SK-N-SH (cell line): ENCODE measurements around the gene FYCO1. TPM values are rescaled to one million over a fixed set of nuclear protein-coding genes. Genes with fewer than 3 reads are reported as not detected.

Source experiments
- CTCF ChIA-PET: fragments of 300-600, 350-600 bp; formaldehyde crosslinking; extraction: SDS; loops from one replicate; lab custom pipeline; 2021; lab: Yijun Ruan, JAX
- POLR2A ChIA-PET: fragments of 350-600 bp; sonication (Branson Sonifier 250); formaldehyde crosslinking; extraction: SDS; loops from one replicate; lab custom pipeline; 2020; ENCODE audit warnings: antibody characterized with exemption, inconsistent platforms; lab: Yijun Ruan, JAX
- DNase-seq: peaks from one replicate; pipeline ENCODE4 v3.0.0; 2012
- H2AFZ ChIP-seq: fragments of 200-600 bp; sonication (generic); 2 replicates; pipeline ENCODE4 v1.8.1; 2016; ENCODE audit warnings: antibody characterized with exemption, mild to moderate bottlenecking, low read depth
- H3F3A ChIP-seq: fragments of 200-600 bp; sonication (generic); replicated peaks from 2 replicates; pipeline ENCODE3; 2016; ENCODE audit warnings: antibody characterized with exemption, mild to moderate bottlenecking; ENCODE audit not compliant: insufficient read depth
- H3K27ac ChIP-seq, 2 experiments: fragments of 200-500 bp in 1 of 2; fragments of 200-600 bp in 1 of 2; sonication (Bioruptor generic) in 1 of 2; sonication (generic), shearing (Covaris generic) in 1 of 2; 2 replicates each; pipeline versions ENCODE4 v1.5.1 to v1.6.1; 2014 to 2016; ENCODE audit warnings: low read depth in 2 of 2, inconsistent platforms in 1 of 2, low read length in 1 of 2, mild to moderate bottlenecking in 1 of 2, mixed read lengths in 1 of 2
- H3K27me3 ChIP-seq: fragments of 200-600 bp; sonication (generic), shearing (Covaris generic); 2 replicates; pipeline ENCODE4 v1.6.1; 2016; ENCODE audit warnings: mixed run types; ENCODE audit not compliant: insufficient read depth
- H3K36me3 ChIP-seq, 2 experiments: fragments of 200-500 bp in 1 of 2; fragments of 200-600 bp in 1 of 2; sonication (Bioruptor generic) in 1 of 2; sonication (generic) in 1 of 2; replicated peaks in 1 of 2; 2 replicates each; pipeline versions ENCODE3 to v1.5.1; 2014 to 2016; ENCODE audit warnings: low read length in 1 of 2, mild to moderate bottlenecking in 1 of 2; ENCODE audit not compliant: insufficient read depth in 2 of 2, control insufficient read depth in 1 of 2
- H3K4me1 ChIP-seq, 2 experiments: fragments of 200-500 bp in 1 of 2; fragments of 200-600 bp in 1 of 2; sonication (Bioruptor generic) in 1 of 2; sonication (generic), shearing (Covaris generic) in 1 of 2; 2 replicates each; pipeline versions ENCODE4 v1.5.1 to v1.6.1; 2014 to 2016; ENCODE audit warnings: low read depth in 1 of 2, low read length in 1 of 2, mixed run types in 1 of 2; ENCODE audit not compliant: insufficient read depth in 2 of 2, control insufficient read depth in 1 of 2
- H3K4me2 ChIP-seq: fragments of 200-600 bp; sonication (generic), shearing (Covaris generic); 2 replicates; pipeline ENCODE4 v1.6.1; 2017; ENCODE audit warnings: mixed run types
- H3K4me3 ChIP-seq, 2 experiments: fragments of 200-500 bp in 1 of 2; fragments of 200-600 bp in 1 of 2; sonication (Bioruptor generic) in 1 of 2; sonication (generic), shearing (Covaris generic) in 1 of 2; 2 replicates each; pipeline versions ENCODE4 v1.5.1 to v1.8.1; 2014 to 2016; ENCODE audit warnings: low read depth in 2 of 2, inconsistent platforms in 1 of 2, low read length in 1 of 2, mild to moderate bottlenecking in 1 of 2, mixed read lengths in 1 of 2, moderate library complexity in 1 of 2
- H3K79me2 ChIP-seq: fragments of 200-600 bp; sonication (generic); 2 replicates; pipeline ENCODE4 v1.8.1; 2017; ENCODE audit warnings: mild to moderate bottlenecking; ENCODE audit not compliant: insufficient read depth
- H3K9ac ChIP-seq: fragments of 200-600 bp; sonication (generic); 2 replicates; pipeline ENCODE4 v1.6.1; 2017; ENCODE audit warnings: mixed run types
- H3K9me2 ChIP-seq: fragments of 200-600 bp; sonication (generic); 2 replicates; pipeline ENCODE4 v1.6.1; 2017; ENCODE audit warnings: mixed run types
- H3K9me3 ChIP-seq: fragments of 200-600 bp; sonication (generic); 2 replicates; pipeline ENCODE4 v1.6.1; 2017; ENCODE audit warnings: mixed run types, mild to moderate bottlenecking, moderate library complexity
- H4K20me1 ChIP-seq: fragments of 200-600 bp; sonication (generic); 2 replicates; pipeline ENCODE4 v1.6.1; 2017; ENCODE audit warnings: mild to moderate bottlenecking, mixed run types; ENCODE audit not compliant: insufficient read depth
- CHD2 ChIP-seq: fragments of 150-350 bp; IDR thresholded peaks from 2 replicates; pipeline ENCODE4 v1.6.1; 2018; ENCODE audit warnings: low read length; ENCODE audit not compliant: partially characterized antibody
- ELF1 ChIP-seq: IDR thresholded peaks from 2 replicates; pipeline ENCODE4 v1.4.0; 2012
- EP300 ChIP-seq, 2 experiments: IDR thresholded peaks; 2 replicates each; pipeline versions ENCODE4 v1.4.0 to v1.6.1; 2012; ENCODE audit warnings: borderline replicate concordance in 1 of 2, low read depth in 1 of 2, low read length in 1 of 2
- GABPA ChIP-seq: IDR thresholded peaks from 2 replicates; pipeline ENCODE4 v1.4.0; 2012; ENCODE audit warnings: low read depth, mild to moderate bottlenecking
- GATA2 ChIP-seq: sonication (generic); formaldehyde crosslinking; IDR thresholded peaks from 2 replicates; pipeline ENCODE4 v1.5.0; 2020; ENCODE audit warnings: mild to moderate bottlenecking, missing genetic modification reagents
- IRF3 ChIP-seq: fragments of 150-350 bp; IDR thresholded peaks from 2 replicates; pipeline ENCODE4 v1.6.1; 2016; ENCODE audit warnings: mild to moderate bottlenecking, low read depth, low read length
- JUND ChIP-seq: IDR thresholded peaks from 2 replicates; pipeline ENCODE4 v1.4.0; 2012
- MAX ChIP-seq: IDR thresholded peaks from 2 replicates; pipeline ENCODE4 v1.4.0; 2012; ENCODE audit warnings: low read depth
- MEF2A ChIP-seq: IDR thresholded peaks from 2 replicates; pipeline ENCODE4 v1.4.0; 2012; ENCODE audit warnings: low read depth, borderline replicate concordance
- NRF1 ChIP-seq: IDR thresholded peaks from 2 replicates; pipeline ENCODE4 v1.6.1; 2012; ENCODE audit warnings: low read depth, mild to moderate bottlenecking, low read length
- RAD21 ChIP-seq: IDR thresholded peaks from 2 replicates; pipeline ENCODE4 v1.6.1; 2012; ENCODE audit warnings: mild to moderate bottlenecking, low read length
- RFX5 ChIP-seq: IDR thresholded peaks from 2 replicates; pipeline ENCODE4 v1.6.1; 2012; ENCODE audit warnings: mild to moderate bottlenecking, improper control_type of control experiment, low read length
- RXRA ChIP-seq: IDR thresholded peaks from 2 replicates; pipeline ENCODE4 v1.4.0; 2012; ENCODE audit warnings: low read depth, mild to moderate bottlenecking, borderline replicate concordance
- SIN3A ChIP-seq: IDR thresholded peaks from 2 replicates; pipeline ENCODE4 v1.6.1; 2012; ENCODE audit warnings: low read depth, mild to moderate bottlenecking, low read length, moderate library complexity, borderline replicate concordance
- SMC3 ChIP-seq: IDR thresholded peaks from 2 replicates; pipeline ENCODE4 v1.6.1; 2012; ENCODE audit warnings: low read depth, low read length, improper control_type of control experiment
- TCF12 ChIP-seq: IDR thresholded peaks from 2 replicates; pipeline ENCODE4 v1.4.0; 2012
- TEAD4 ChIP-seq: IDR thresholded peaks from 2 replicates; pipeline ENCODE4 v1.4.0; 2012; ENCODE audit warnings: mild to moderate bottlenecking, borderline replicate concordance; ENCODE audit not compliant: insufficient read depth
- YY1 ChIP-seq: IDR thresholded peaks from 2 replicates; pipeline ENCODE4 v1.4.0; 2012; ENCODE audit warnings: low read depth, mild to moderate bottlenecking
- WGBS: methylation state at CpG from one replicate; pipeline ENCODE4 v1.1.6; 2017; ENCODE audit warnings: low lambda C conversion rate; 5-methylcytosine and 5-hydroxymethylcytosine counted together
- polyA plus RNA-seq, 3 experiments: library from polyadenylated mRNA; depleted of rRNA; stranded (reverse); fragments of >200 nt; gene quantifications; 2 replicates each; pipeline ENCODE4 v1.2.3, GENCODE V29; 2012
- TF ChIP-seq, protein P1 (sequence below): IDR thresholded peaks from 2 replicates; pipeline ENCODE4 v1.4.0; 2012; ENCODE audit warnings: low read depth, borderline replicate concordance

The FYCO1 gene
- polyA plus RNA-seq, 1 of the 3 experiments (the other 2 are of a cell fraction) = 5.5 TPM

- no peak overlapping the region for H3K4me3 ChIP-seq
- peaks cover 7 to 22% of the 10 kb centered on the region in 2 experiments for H3K36me3 ChIP-seq
- no peak overlapping the region for H3K27ac ChIP-seq
- no peaks in the 10 kb centered on the region for H3K9me2 ChIP-seq
- ChIA-PET POLR2A (interaction anchor here (1.6 kb wide), 1 partner anchor 10 kb away, joined by 7 read pairs; no protein-coding TSS in a partner anchor), CTCF (interaction anchor here (1.0 to 13.6 kb wide), 16 partner anchors 11 to 284 kb away, joined by 3 to 280 read pairs (median 8); no protein-coding TSS in a partner anchor)
- TF ChIP-seq RXRA (no peak), IRF3 (no peak), TCF12 (no peak), GATA2 (no peak), MAX (no peak), GABPA (no peak), YY1 (no peak), JUND (no peak), NRF1 (no peak), EP300 (IDR thresholded peaks at IDR 0.05; ENCODE audit: borderline replicate concordance in 1 of 2, low read depth in 1 of 2, low read length in 1 of 2) (no peak), SMC3 (no peak), RAD21 (no peak)
- H3K27me3 ChIP-seq = no peaks in the 10 kb centered on the region
- 88% methylated on average over 7 of the region's 7 CpGs for WGBS
- H3K4me1 ChIP-seq = peaks cover 0 to 18% of the 10 kb centered on the region in 2 experiments; a peak in 1 of 4 replicates
- no peak overlapping the region for H3K4me2 ChIP-seq
- no peak overlapping the region for H3K9ac ChIP-seq
- no peaks in the 10 kb centered on the region for H4K20me1 ChIP-seq
- no peak for DNase-seq
- no peaks in the 10 kb centered on the region for H3K79me2 ChIP-seq
- H3F3A ChIP-seq = no peaks in the 10 kb centered on the region
- H3K9me3 ChIP-seq = no peaks in the 10 kb centered on the region
- no peak overlapping the region for H2AFZ ChIP-seq
Observed at GRCh38 chr3:45940004-45940780, 55.4 kb downstream of the FYCO1 start.

- Histone ChIP-seq H3K9ac (no peak overlapping the region), H3K4me3 (no peak overlapping the region), H3K27ac (no peak overlapping the region), H3F3A (no peaks in the 10 kb centered on the region), H3K4me1 (peaks cover 0 to 18% of the 10 kb centered on the region in 2 experiments; a peak in 1 of 4 replicates), H3K27me3 (no peaks in the 10 kb centered on the region), H3K79me2 (no peaks in the 10 kb centered on the region), H3K4me2 (no peak overlapping the region), H4K20me1 (no peaks in the 10 kb centered on the region)
- POLR2A ChIA-PET = interaction anchor here (1.6 kb wide), 1 partner anchor 9 kb away, joined by 7 read pairs; no protein-coding TSS in a partner anchor
- no peak for DNase-seq
- TF ChIP-seq RFX5 = no peak
- TF ChIP-seq CHD2 = no peak
- no peak for TF ChIP-seq SIN3A
- no peak for TF ChIP-seq ELF1
- no peak for TF ChIP-seq MAX
- no peak for TF ChIP-seq SMC3
- TF ChIP-seq, protein P1, sequence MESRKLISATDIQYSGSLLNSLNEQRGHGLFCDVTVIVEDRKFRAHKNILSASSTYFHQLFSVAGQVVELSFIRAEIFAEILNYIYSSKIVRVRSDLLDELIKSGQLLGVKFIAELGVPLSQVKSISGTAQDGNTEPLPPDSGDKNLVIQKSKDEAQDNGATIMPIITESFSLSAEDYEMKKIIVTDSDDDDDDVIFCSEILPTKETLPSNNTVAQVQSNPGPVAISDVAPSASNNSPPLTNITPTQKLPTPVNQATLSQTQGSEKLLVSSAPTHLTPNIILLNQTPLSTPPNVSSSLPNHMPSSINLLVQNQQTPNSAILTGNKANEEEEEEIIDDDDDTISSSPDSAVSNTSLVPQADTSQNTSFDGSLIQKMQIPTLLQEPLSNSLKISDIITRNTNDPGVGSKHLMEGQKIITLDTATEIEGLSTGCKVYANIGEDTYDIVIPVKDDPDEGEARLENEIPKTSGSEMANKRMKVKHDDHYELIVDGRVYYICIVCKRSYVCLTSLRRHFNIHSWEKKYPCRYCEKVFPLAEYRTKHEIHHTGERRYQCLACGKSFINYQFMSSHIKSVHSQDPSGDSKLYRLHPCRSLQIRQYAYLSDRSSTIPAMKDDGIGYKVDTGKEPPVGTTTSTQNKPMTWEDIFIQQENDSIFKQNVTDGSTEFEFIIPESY = no peak
- no peak for TF ChIP-seq TEAD4
- TF ChIP-seq MEF2A = no peak
- TF ChIP-seq IRF3 = no peak
- no peak for TF ChIP-seq JUND
- TF ChIP-seq, all 33 proteins: peak for 0
- CTCF ChIA-PET = interaction anchor here (0.6 to 13.6 kb wide), 55 partner anchors 11 to 714 kb away, joined by 3 to 280 read pairs (median 4); partner anchors contain the start of gene LZTFL1
- 74% methylated on average over 5 of the region's 5 CpGs for WGBS
- Histone ChIP-seq H3K9me2 (no peaks in the 10 kb centered on the region), H2AFZ (no peak overlapping the region), H3K36me3 (peaks cover 13 to 26% of the 10 kb centered on the region in 2 experiments), H3K9me3 (no peaks in the 10 kb centered on the region)
Observed at GRCh38 chr3:45939341-45939771, 56.3 kb downstream of the FYCO1 start.
